Thoracic aorta (tissue), 2 donors: ENCODE results near the gene PARD3. TPM values are rescaled to one million over a fixed set of nuclear protein-coding genes. Genes with fewer than 3 reads are reported as not detected.
"Not testable (repeated sequence)": the region's sequence is repeated elsewhere in the genome, so short reads cannot be mapped to it uniquely, and the experiment has no call there.

Experiments
- ATAC-seq: fragments of 150-250 bp; one replicate; pipeline ENCODE4 v1.8.0; 2017; ENCODE audit warnings: low read depth; ENCODE audit not compliant: insufficient number of reproducible peaks, low FRiP score
- DNase-seq: peaks from one replicate; pipeline ENCODE4 v3.0.0-alpha.2; 2020; ENCODE audit warnings: low spot score
- H3K27ac ChIP-seq, 2 donors: fragments of 200-600 bp; sonication (generic); 1 replicate in 1 of 2; 2 replicates in 1 of 2; pipeline ENCODE4 v1.5.1; 2016; ENCODE audit warnings: mild to moderate bottlenecking in 2 of 2, moderate library complexity in 2 of 2
- H3K27me3 ChIP-seq: fragments of 200-600 bp; sonication (generic); replicated peaks from 2 replicates; pipeline ENCODE4 v1.6.0; 2016; ENCODE audit warnings: mild to moderate bottlenecking; ENCODE audit not compliant: insufficient read depth
- H3K36me3 ChIP-seq: fragments of 200-600 bp; sonication (generic); one replicate; pipeline ENCODE4 v1.5.1; 2016
- H3K4me1 ChIP-seq, 2 donors: fragments of 200-600 bp; sonication (generic); 1 replicate in 1 of 2; 2 replicates in 1 of 2; pipeline versions ENCODE4 v1.5.1 to v1.6.0; 2016; ENCODE audit warnings: low read depth in 2 of 2, mild to moderate bottlenecking in 1 of 2; ENCODE audit not compliant: control insufficient read depth in 1 of 2
- H3K4me3 ChIP-seq: fragments of 200-600 bp; sonication (generic); 2 replicates; pipeline ENCODE4 v1.5.1; 2016; ENCODE audit warnings: mild to moderate bottlenecking
- H3K9me3 ChIP-seq: fragments of 200-600 bp; sonication (generic); 2 replicates; pipeline ENCODE4 v1.5.1; 2016
- total RNA-seq, 2 donors: library from RNA; depleted of rRNA; stranded (reverse); fragments of >200 nt; gene quantifications; one replicate each; pipeline versions ENCODE4 v1.1.0 to v1.2.3, GENCODE V29; 2016
- TF ChIP-seq, protein P1 (sequence below): fragments of 200-600 bp; sonication (generic); IDR thresholded peaks from one replicate; pipeline ENCODE4 v1.5.1; 2019; ENCODE audit warnings: antibody characterized with exemption

Gene PARD3
- total RNA-seq, 2 donors from 2014 or later, result 16.7 to 34.5 TPM

DNA sequence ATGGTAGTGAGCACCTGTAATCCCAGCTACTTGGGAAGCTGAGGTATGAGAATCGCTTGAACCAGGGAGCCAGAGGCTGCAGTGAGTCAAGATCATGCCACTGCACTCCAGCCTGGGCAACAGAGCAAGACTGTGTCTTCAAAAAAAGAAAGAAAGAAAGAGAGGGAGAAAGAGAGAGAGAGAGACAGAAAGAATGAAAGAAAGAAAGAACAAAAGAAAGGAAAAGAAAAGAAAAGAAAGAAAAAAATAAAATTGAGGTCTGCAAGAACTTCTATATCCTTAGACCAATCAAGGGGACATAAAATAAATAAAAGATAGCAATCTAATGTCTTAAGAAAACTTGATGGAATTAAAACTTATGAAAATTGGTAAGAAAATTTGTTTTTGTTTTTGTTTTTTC is 34.9 kb upstream of the PARD3 start:
- Histone ChIP-seq H3K36me3 (no peaks in the 10 kb centered on the region), H3K27ac (no peak overlapping the region), H3K27me3 (no peaks in the 10 kb centered on the region), H3K9me3 (no peaks in the 10 kb centered on the region), H3K4me1 (no peaks in the 10 kb centered on the region), H3K4me3 (no peak overlapping the region)
- DNase-seq (no peak), ATAC-seq (no peak)
- TF ChIP-seq, protein P1, sequence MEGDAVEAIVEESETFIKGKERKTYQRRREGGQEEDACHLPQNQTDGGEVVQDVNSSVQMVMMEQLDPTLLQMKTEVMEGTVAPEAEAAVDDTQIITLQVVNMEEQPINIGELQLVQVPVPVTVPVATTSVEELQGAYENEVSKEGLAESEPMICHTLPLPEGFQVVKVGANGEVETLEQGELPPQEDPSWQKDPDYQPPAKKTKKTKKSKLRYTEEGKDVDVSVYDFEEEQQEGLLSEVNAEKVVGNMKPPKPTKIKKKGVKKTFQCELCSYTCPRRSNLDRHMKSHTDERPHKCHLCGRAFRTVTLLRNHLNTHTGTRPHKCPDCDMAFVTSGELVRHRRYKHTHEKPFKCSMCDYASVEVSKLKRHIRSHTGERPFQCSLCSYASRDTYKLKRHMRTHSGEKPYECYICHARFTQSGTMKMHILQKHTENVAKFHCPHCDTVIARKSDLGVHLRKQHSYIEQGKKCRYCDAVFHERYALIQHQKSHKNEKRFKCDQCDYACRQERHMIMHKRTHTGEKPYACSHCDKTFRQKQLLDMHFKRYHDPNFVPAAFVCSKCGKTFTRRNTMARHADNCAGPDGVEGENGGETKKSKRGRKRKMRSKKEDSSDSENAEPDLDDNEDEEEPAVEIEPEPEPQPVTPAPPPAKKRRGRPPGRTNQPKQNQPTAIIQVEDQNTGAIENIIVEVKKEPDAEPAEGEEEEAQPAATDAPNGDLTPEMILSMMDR, result no peak

DNA sequence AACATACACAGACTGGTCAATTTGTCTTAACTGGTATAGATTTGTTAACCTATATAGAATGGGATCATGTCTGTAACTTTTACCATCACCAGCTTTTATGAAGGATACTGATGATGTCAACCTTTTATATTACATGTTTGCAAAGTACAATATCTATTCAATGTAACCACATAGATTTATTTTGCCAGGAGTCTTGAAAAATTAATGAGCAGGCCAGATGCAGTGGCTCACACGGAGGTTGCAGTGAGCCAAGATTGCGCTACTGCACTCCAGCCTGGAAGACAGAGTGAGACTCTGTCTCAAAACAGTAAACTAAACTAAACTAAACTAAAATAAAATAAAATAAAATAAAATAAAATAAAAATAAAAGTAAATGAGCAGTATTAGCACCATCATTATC is 30.0 kb upstream of the PARD3 start:
- ATAC-seq, result no peak
- TF ChIP-seq, protein P1, result no peak
- Histone ChIP-seq H3K27ac (no peak overlapping the region), H3K36me3 (no peaks in the 10 kb centered on the region), H3K27me3 (no peaks in the 10 kb centered on the region), H3K9me3 (no peaks in the 10 kb centered on the region), H3K4me1 (no peaks in the 10 kb centered on the region), H3K4me3 (no peak overlapping the region)
- DNase-seq, result no peak

- Histone ChIP-seq H3K27ac (no peak overlapping the region), H3K36me3 (no peaks in the 10 kb centered on the region), H3K4me1 (no peaks in the 10 kb centered on the region), H3K4me3 (no peak overlapping the region), H3K27me3 (no peaks in the 10 kb centered on the region), H3K9me3 (no peaks in the 10 kb centered on the region)
- no peak for ATAC-seq
- no peak for DNase-seq
- TF ChIP-seq, protein P1, result no peak
Observed at GRCh38 chr10:34844448-34844847, 29.4 kb upstream of the PARD3 start.

- H3K36me3 ChIP-seq, H3K9me3 ChIP-seq, ATAC-seq, H3K27ac ChIP-seq, DNase-seq, H3K27me3 ChIP-seq, H3K4me1 ChIP-seq, H3K4me3 ChIP-seq: not testable (repeated sequence)
Observed at GRCh38 chr10:34843470-34843869, 28.4 kb upstream of the PARD3 start.

GRCh38 chr10:34838366-34838900 is 23.3 kb upstream of the PARD3 start:
- no peak overlapping the region for H3K4me3 ChIP-seq
- no peaks in the 10 kb centered on the region for H3K9me3 ChIP-seq
- ATAC-seq, result no peak
- no peak for DNase-seq
- H3K27me3 ChIP-seq, result no peaks in the 10 kb centered on the region
- TF ChIP-seq, protein P1, result no peak
- no peak overlapping the region for H3K27ac ChIP-seq
- H3K4me1 ChIP-seq, result no peaks in the 10 kb centered on the region
- H3K36me3 ChIP-seq, result no peaks in the 10 kb centered on the region

DNA sequence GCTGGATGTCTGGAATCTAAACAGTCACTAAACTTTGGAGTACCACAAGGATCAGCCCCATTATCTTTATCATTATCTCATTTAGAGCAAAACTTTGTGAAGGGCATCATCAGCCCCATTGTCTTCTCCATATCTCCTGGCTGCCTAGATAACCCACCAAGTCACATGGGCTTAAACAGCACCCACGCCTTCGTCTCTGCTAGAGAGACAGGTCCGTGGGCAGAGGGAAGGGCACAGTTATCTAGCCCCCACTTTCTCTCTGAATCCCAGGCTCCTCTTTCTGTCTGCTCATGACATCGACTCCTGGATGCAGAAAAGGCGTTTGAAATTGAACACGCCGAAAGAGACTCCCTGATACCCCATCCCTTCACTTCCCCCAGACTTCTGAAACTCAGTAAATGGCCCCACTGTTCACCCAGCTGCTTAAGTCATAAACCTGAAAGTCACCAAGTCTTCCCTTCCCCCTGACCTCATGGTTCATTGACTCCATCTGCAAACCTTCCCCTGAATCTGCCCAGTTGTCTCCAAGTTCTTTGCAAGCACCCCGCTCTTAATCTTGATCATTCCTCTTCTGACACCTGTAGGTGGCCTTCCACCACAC is 20.9 kb upstream of the PARD3 start:
- no peak overlapping the region for H3K27ac ChIP-seq
- ATAC-seq, result no peak
- no peaks in the 10 kb centered on the region for H3K27me3 ChIP-seq
- H3K9me3 ChIP-seq, result no peaks in the 10 kb centered on the region
- TF ChIP-seq, protein P1, result no peak
- no peak for DNase-seq
- no peak overlapping the region for H3K4me3 ChIP-seq
- H3K4me1 ChIP-seq, result no peaks in the 10 kb centered on the region
- H3K36me3 ChIP-seq, result no peaks in the 10 kb centered on the region
